GM21367 (cell line): ENCODE data around the gene RAB11FIP4.

ENCODE experiments used
- ATAC-seq: cut with Tn5 transposase; IDR thresholded peaks from one replicate; pipeline ENCODE4 v1.9.1; 2021; ENCODE audit not compliant: unreplicated experiment

The RAB11FIP4 gene

DNA sequence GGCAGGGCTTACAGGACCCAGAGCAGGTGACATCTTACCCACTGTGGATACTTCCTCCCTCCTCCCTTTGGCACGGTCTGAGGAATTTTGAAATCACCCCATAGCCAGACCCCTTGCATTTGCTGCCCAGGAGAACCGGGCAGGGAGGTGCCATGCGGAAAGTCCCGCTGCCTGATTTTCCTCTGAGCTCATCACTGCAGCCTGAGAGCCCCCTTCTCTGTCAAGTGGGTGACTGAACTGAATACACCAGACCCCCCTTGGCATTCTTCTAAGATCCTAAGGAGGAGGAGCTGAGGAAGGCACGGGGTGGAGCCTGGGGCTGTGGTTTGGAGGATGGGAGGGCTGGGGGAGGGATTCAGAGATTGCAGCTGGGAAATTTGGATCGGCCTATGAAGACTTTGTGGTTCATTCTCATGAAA, 173.4 kb downstream of the RAB11FIP4 start:
- ATAC-seq: no peak

DNA sequence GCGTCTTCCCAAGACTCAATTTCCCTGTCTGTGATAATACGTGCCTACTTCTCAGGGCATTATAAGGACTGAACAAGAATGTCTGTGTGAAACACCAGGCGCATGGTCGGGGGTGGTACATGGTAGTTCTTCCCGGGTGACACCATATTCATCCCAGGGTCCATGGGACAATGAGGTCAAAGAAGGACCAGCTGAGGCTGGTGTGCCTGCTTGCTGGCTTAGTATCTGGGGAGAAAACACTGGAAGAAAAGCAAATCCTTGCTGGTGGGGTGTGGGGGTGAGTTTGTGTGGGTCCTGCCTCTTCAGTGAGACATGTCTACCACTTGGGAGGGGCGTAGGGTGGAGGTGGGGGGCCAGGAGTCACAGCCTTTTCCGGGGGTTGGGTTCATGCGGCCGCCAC, 174.2 kb downstream of the RAB11FIP4 start:
- no peak for ATAC-seq

DNA sequence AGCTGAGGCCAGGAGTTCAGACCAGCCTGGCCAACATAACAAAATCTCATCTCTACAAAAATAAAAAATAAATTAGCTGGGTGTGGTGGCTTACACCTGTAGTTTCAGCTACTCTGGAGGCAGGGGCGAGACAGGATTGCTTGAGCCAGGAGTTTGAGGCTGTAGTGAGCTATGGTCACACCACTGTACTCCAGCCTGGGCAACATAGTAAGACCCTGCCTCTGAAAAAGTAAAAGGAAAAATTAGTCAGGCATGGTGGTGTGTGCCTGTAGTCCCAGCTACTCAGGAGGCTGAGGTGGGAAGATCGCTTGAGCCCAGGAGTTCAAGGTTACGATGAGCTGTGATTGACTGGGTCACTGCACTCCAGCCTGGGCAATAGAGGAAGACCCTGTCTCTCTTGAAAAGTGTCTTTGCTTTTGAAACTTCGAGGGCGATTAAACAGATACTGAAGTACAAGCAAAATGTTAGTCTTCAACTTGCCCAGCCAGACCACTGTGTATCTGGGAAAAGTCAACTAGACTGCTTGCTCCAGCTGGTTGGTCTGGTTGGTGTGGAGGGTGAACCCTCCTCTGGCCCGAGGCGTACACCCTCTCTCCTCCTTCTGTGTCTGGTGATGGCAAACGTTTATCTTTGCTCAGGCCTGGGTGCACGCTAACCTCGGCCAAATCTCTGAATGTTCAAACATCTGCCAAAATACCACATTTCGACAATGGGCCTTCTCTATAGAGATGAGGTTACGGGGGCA, 174.9 kb downstream of the RAB11FIP4 start:
- ATAC-seq: no peak

DNA sequence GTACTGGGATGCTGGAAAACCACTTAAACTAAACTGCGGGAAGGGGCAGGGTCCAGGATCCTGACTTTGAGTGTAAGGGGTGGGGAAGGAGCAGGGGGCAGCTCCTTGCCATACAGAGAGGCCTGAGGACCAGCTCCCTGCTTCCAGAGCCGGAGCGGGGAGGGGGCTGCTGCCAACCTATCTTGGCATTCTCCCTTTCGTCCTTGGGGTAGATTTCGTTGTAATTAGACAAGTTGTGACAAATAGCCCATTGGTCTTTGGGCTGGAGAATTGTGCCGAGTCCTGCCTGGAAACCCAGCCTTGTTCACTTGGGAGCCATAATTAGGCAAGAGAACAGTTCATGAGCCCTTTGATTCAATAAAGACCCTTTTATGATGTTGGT, 175.5 kb downstream of the RAB11FIP4 start:
- no peak for ATAC-seq

DNA sequence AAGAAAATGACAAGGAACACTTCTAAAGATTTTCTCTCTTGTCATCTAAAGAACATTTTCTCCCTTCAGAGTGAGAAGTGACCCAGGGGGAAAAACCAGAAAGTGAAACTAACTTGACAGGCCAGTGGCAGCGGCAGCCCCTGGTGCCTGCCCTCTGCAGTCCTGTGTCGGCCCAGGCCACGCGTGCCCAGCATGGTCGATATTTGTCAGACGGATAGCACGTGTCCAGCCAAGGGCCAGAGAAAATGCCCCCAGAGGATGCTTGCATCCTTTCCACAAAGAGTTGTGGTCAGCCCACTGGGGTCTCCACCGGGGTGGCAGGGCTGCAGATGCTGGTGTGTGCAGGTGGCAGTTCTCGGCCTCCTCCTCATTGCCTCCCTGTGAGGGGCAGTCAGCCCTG, 176.6 kb downstream of the RAB11FIP4 start:
- no peak for ATAC-seq

DNA sequence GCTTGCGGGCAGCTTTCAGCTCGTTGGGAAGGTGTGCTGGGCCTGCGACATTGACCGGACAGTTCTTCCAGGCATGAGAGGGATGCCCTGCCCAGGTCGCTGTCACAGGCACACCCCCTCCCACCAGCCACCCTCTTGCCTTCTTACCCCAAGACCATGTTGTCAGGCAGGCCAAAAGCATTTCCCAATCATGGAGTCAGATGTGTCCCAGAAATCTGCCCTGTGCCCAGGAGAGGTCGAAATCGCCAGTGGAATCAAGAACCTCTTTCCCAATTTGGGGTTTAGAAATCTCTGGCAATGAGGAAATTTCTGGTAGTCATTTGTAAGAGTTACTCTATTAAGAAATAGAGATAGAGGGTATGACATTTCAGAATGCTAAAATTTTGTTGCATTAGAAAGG, 177.1 kb downstream of the RAB11FIP4 start:
- no peak for ATAC-seq

DNA sequence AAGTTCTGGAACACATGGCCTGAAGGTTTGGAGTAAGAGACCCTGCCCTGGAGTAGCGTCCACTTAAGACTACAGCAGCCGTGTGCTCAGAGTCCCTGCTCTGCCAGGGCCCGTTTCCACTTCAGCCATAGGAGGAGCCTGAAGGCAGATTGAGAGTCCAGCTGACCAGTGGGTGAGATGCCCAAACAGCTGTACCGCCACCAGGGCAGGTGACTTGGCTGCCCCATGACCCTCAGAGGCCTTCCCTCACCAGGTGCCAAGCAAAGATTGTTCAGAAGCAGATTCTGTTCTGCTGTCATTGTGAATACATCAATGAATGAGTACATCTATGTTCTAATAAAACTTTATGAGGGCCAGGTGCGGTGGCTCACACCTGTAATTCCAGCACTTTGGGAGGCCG, 178.8 kb downstream of the RAB11FIP4 start:
- no peak for ATAC-seq

DNA sequence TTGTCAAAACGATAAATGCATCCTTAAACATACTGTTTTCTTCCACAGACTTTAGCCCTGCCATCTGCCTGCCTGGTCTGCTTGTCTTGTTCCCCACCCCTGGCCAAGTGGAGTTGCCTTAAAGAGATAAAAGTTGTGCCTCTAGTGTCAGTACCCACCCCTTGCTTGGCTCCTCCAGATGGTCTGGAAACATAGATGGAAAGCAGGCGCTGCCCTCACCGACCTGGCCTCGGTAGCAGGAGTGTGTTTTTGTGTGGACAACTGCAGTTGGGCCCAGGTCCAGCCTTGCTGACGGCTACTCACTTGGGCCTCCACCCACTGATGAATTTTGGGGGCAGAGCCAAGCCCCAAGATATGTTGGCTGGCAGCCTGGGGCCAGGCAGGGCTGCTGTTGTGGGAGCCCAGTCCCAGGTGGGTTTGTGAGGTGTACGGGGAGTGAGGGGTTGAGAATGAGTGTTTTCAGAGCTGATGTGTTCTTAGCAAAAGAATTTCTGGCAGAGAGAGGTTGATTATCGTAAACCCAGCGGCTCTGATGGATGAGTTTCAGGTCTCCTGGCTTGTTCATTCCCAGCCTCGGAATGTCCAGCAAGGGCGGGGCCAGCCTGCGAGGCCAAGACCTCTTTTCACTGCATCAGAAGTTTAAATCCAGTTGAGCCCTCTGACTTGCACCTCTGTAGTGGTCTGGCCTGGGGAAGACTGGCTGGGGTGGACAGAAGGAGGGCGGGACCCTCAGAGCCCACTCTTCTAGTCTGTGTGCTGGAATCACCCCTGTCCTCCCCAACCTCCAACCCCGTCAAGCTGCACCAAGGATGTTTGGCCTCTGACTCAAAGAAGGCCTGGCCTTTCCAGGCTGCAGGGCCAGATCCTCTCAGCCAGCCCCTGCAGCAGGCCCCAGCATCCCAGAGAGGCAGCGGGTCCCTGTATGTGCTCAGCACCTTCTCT, 179.7 kb downstream of the RAB11FIP4 start:
- no peak for ATAC-seq

DNA sequence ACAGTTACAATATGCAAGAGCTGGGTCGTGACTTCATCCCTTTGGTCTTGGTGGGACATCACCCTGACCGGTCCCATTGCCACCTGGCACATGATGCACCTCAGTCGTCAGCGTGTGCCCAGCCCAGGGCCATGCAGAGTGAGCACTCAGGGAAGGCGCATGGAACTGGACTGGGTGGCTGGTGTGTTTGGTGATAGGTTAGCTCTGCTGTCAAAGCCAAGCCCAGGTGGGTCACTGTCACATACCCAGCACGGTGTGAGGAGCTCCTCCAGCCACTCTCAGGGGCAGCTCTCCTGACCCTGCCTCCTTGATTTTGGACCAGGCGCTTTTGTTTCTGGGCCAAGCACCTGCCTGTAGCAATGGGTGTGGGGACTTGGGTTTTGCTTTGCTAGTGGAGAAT, 180.9 kb downstream of the RAB11FIP4 start:
- ATAC-seq: no peak

DNA sequence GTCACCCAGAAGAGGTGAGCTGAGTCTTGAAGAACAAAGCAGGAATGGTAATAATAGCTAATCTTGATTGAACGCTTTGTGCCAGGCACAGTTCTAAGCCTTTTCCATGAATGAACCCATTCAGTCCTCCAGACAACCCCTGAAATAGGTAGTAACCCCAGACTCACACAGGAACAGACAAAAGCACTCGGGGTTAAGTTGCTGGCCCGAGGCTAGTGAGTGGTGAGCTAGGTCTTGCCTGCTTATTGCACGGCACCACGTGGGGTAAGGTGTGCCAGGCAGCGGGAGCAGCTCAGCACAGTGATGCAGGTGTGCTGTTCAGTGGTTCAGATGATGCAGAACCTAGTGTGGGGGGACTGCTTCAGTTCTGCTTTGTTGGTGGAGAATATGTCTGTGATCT, 181.6 kb downstream of the RAB11FIP4 start:
- no peak for ATAC-seq

DNA sequence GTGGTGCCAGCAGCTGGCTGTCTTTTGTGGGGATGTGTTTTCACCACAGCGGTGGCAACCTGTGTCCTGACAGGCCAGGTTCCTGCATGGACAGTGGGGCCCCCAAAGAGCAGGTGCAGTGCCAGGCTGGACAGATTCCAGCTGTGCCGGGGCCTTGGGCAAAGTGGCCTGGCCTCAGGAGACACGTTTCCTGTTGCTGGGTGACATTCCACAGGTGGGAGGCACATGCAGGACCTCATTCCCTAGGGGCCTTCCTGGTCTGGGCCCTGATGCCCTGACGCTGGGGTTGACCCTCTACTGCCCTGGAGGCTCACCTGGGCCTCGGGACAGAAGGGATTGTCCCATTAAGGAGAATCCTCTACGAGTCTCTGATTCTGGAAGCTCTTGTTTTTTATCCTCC, 182.4 kb downstream of the RAB11FIP4 start:
- ATAC-seq: no peak

DNA sequence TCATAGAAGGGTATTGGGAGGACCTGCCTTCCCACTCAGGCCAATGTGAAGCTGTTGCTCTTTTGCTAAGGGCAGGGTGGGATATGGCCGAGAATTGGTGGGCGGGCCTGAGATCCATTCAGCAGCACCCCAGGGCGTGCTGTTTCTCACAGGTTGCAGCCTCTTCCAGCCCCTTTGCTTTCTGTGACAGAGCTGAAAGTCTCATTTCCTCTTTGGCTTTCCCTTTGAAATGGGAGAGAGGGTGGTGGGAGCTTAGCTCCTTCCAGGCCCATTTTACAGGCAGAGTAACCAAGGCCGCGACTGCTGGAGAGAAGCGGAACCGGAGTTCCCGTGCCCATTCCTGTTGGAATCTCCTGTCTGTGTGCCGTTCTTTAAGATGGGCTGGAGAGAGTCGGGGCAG, 183.0 kb downstream of the RAB11FIP4 start:
- ATAC-seq: no peak

DNA sequence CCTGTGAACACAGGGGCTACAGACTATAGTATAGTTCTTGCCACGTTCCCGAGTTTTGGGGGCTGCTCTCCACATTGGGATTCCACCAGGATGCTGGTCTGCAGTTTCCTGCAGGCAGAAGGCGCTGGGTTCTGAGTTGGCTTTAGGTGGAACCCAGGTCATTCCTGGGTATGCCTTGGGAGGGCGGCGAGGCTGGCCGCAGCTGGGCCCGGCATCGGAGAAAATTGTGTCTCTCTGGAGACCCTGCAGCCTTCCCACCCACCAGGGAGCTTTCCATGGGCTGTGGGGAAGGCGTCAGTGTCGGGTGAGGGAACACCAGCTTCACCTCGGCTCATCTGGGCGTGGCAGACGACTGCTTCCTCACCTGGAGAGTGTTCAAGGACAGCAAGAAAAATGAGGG, 183.6 kb downstream of the RAB11FIP4 start:
- ATAC-seq: no peak

DNA sequence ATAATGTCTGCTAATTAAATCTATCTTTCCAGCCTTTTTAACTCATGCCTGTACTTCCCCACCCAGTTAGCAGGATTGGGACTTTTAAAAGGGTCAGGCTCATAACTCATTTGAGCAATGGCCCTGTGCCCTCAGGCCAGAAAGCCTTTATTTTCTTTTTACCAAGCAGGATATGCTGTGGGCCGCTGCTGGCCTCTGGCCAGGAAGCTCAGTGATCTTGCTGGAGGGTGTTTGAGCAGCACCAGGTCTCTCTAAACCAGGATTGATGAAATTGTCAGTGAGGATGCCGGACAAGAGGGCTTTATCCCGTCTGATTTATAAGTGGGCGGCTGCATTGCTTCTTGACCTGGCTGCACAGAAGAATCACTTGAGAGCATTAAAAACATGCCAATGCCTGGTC, 187.8 kb downstream of the RAB11FIP4 start:
- ATAC-seq: no peak

DNA sequence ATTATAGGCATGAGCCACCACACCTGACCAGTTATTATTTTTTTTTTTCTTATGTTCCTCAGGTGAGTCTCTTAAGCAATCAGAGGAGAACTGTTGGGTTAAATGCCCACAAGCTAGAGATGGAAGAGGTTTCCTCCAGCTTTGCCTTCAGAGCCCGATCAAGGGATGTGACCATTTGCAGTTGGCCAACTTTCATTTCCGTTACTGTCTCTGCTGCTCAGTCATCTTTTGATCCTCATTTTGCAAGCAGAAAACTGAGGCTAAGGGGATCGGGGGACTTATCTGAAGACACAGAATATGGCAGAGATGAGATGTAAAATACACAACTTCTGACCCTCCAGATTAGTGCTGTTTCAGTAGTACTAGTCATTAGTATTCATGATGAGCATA, 188.8 kb downstream of the RAB11FIP4 start:
- no peak for ATAC-seq

DNA sequence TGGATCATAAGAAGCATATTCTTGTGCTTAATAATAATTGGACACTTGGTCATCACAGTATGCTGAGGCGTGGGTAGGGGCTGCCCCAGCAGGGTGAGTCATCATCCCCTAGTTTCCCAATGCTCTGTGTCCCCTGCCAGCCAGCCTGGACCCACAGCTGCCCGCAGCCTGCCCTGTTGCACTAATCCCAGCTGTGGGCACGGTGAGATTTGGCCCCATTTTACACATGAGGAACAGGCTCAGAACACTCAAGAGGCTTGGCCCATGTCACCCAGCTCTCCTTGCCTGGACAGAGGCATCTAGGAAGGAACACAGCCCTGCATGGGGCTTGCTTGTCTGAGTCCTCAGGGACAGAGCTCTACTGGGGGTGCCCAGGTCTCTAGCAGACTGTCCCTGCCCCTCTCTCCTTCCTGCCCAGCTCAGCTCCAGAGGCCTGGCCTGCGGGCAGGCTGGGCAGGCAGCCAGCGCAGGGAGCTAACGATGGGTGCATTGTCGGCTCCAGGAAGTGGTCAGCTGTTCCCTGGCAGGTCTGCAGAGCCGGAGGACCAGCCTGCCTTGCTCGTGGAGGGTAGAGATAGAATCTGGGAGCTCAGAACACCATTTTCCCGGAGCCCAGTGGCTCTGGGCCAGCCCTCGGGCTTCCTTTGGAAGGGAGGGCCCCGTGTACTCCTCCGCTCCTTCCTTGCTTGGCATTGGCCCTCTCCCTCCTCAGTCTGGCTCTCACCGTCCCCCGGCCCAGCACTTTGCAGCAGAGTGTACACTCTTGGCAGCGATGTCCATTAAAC, 189.4 kb downstream of the RAB11FIP4 start:
- no peak for ATAC-seq

DNA sequence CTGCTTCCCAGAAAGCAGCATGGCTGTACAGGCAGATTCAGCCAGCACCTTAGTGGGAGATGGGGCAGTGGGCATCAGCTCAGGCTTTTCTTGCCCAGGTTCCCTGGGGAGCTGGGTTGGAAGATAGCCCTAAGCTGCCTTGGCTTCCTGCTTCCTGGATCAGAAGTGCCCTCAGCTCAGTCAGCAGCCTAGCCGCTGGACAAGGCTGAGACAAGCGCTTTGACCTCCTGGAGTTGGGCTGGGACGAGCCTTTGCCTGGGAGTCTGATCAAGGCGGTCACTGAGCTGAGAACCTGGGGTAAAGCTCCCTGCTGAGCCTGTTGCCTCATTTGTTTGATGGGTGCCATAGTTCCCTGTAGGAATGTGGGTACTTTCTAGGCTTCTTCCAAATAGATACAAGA, 190.0 kb downstream of the RAB11FIP4 start:
- ATAC-seq: no peak

DNA sequence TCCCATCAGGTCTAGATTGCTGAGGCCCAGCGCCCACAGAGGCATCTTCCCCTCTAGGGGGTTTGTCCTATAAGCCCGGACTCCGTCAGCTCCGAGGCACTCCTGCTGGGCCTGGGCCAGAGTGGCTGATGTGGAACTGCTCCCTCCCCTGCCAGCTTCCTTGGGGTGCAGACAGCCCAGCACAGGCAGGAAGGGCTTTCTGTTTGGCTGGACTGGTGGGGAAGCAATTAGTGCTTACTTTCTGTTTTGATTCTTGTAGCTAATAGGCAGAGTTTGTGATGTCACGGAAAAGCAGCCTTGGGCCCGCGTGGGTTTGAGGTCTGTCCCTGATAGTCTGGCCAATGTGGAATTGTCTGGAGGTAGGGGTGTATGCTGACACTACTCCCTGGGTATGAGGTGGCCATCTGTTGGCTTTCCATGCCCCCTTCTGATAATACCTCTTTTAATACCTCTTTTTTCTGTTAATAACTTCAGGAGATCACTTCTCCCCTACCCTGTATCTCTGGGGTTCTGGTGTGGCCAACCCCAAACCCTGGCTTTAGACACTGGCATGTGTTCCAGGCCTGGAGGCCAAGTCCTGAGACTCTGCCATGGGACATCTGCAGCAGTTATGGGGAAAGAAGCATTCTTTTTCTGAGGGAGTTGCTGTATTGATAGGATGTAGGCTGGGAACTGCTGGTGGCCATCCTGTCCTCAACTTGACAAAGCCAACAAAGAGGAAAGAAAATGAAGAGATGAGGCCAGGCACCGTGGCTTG, 190.9 kb downstream of the RAB11FIP4 start:
- ATAC-seq: no peak

DNA sequence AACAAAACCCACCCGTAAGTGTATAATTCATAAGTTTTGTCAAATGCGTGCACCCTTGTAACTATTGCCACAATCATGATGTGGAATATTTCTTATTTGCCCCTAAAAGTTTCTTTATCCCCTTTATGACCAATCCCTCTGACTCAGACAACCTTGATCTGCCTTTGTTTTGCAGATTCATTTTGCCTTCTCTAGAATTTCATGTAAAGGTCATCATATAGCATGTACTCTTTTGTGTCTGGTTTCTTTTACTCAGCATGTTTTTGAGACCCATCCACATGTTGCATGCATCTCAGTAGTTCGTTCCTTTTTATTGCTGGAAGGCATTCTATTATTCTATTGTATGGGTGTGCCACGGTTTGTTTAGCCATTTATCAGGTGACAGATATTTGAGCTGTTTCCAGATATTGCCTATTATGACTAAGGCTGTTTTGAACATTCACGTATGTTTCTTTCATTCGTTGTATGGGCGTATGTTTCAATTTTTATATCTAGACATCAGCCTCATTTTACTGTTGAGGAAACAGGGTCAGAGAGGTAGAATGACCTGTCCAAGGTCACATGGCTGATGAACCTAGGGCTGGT, 192.4 kb downstream of the RAB11FIP4 start:
- no peak for ATAC-seq
